Hepatocyte (in vitro differentiated cells): ENCODE results near the gene TCOF1.

ENCODE experiments used
- CTCF ChIP-seq: fragments of 200-600 bp; sonication (generic); IDR thresholded peaks from 2 replicates; pipeline ENCODE4 v1.5.1; 2016; ENCODE audit warnings: antibody characterized with exemption, mild to moderate bottlenecking; ENCODE audit not compliant: poor library complexity
- EZH2 ChIP-seq: fragments of 200-600 bp; sonication (generic); IDR thresholded peaks from 2 replicates; pipeline ENCODE4 v1.6.1; 2016; ENCODE audit warnings: antibody characterized with exemption, mild to moderate bottlenecking, borderline replicate concordance

- TF ChIP-seq CTCF = no peak
- no peak for TF ChIP-seq EZH2
Measured at GRCh38 chr5:150422075-150422474, 64.6 kb downstream of the TCOF1 start.
